Measurements from ENCODE around the gene CHD6. TPM values are rescaled to one million over a fixed set of nuclear protein-coding genes. Genes with fewer than 3 reads are reported as not detected.

The CHD6 gene
- total and polyA plus RNA-seq, 4 donors: 3.3 to 23.4 (median 18.2) TPM

DNA sequence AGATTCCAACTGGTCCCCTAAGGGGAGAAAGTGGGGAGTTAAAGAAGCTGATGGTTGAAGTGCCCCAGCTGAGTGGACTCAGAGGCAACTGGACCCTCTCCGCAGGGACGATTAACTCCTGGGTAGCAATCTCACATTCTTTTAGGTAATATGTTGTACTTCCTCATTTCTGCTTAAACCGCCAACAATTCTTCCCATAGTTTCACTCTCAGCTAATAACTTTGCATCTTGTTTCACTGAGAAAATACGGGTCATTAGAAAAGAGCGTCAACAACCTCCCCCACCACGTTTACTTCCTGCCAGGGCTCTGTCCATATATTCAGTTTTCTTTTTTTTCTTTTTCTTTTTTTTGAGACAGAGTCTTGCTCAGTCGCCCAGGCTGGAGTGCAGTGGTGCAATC is 39.5 kb upstream of the CHD6 start:
- no peak overlapping the region for H3K27ac ChIP-seq (ENCODE audit: low read depth in 1 of 2, low read length in 2 of 2)
- no peak overlapping the region for H3K4me3 ChIP-seq (ENCODE audit: low read depth in 1 of 3, low read length in 3 of 3)
- no peak overlapping the region for H3K9ac ChIP-seq (ENCODE audit: low read depth in 1 of 2, low read length in 2 of 2)
- no peak for TF ChIP-seq FOXA1 (IDR thresholded peaks at IDR 0.05)
- no peak for TF ChIP-seq GABPA (IDR thresholded peaks at IDR 0.05 in 1 of 2, conservative IDR thresholded peaks at IDR 0.05 in 1 of 2)
- no peak for TF ChIP-seq NR2F2 (IDR thresholded peaks at IDR 0.05)
- TF ChIP-seq JUND (IDR thresholded peaks at IDR 0.05): no peak
- no peak for TF ChIP-seq EGR1 (IDR thresholded peaks at IDR 0.05; ENCODE audit: low read depth in 2 of 2)
- no peak for TF ChIP-seq HNF4G (IDR thresholded peaks at IDR 0.05)
- no peak for TF ChIP-seq RXRA (IDR thresholded peaks at IDR 0.05)
- TF ChIP-seq, protein P1, sequence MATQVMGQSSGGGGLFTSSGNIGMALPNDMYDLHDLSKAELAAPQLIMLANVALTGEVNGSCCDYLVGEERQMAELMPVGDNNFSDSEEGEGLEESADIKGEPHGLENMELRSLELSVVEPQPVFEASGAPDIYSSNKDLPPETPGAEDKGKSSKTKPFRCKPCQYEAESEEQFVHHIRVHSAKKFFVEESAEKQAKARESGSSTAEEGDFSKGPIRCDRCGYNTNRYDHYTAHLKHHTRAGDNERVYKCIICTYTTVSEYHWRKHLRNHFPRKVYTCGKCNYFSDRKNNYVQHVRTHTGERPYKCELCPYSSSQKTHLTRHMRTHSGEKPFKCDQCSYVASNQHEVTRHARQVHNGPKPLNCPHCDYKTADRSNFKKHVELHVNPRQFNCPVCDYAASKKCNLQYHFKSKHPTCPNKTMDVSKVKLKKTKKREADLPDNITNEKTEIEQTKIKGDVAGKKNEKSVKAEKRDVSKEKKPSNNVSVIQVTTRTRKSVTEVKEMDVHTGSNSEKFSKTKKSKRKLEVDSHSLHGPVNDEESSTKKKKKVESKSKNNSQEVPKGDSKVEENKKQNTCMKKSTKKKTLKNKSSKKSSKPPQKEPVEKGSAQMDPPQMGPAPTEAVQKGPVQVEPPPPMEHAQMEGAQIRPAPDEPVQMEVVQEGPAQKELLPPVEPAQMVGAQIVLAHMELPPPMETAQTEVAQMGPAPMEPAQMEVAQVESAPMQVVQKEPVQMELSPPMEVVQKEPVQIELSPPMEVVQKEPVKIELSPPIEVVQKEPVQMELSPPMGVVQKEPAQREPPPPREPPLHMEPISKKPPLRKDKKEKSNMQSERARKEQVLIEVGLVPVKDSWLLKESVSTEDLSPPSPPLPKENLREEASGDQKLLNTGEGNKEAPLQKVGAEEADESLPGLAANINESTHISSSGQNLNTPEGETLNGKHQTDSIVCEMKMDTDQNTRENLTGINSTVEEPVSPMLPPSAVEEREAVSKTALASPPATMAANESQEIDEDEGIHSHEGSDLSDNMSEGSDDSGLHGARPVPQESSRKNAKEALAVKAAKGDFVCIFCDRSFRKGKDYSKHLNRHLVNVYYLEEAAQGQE (IDR thresholded peaks at IDR 0.05): no peak
- TF ChIP-seq, protein P2, sequence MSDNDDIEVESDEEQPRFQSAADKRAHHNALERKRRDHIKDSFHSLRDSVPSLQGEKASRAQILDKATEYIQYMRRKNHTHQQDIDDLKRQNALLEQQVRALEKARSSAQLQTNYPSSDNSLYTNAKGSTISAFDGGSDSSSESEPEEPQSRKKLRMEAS (IDR thresholded peaks at IDR 0.05): no peak
- no peak for TF ChIP-seq YY1 (IDR thresholded peaks at IDR 0.05)
- TF ChIP-seq SP1 (IDR thresholded peaks at IDR 0.05): no peak
- TF ChIP-seq, protein P3, sequence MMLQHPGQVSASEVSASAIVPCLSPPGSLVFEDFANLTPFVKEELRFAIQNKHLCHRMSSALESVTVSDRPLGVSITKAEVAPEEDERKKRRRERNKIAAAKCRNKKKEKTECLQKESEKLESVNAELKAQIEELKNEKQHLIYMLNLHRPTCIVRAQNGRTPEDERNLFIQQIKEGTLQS (IDR thresholded peaks at IDR 0.05): no peak
- TF ChIP-seq HNF4A (conservative IDR thresholded peaks at IDR 0.05): no peak
- TF ChIP-seq, protein P4, sequence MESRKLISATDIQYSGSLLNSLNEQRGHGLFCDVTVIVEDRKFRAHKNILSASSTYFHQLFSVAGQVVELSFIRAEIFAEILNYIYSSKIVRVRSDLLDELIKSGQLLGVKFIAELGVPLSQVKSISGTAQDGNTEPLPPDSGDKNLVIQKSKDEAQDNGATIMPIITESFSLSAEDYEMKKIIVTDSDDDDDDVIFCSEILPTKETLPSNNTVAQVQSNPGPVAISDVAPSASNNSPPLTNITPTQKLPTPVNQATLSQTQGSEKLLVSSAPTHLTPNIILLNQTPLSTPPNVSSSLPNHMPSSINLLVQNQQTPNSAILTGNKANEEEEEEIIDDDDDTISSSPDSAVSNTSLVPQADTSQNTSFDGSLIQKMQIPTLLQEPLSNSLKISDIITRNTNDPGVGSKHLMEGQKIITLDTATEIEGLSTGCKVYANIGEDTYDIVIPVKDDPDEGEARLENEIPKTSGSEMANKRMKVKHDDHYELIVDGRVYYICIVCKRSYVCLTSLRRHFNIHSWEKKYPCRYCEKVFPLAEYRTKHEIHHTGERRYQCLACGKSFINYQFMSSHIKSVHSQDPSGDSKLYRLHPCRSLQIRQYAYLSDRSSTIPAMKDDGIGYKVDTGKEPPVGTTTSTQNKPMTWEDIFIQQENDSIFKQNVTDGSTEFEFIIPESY (IDR thresholded peaks at IDR 0.05): no peak
- no peak for DNase-seq (ENCODE audit: low spot score)
- peaks cover 0 to 4% (median 0%) of the 10 kb centered on the region in 4 donors for H3K27me3 ChIP-seq (ENCODE audit: control insufficient read depth in 4 of 4, insufficient read depth in 4 of 4, low read length in 3 of 4)
- no peaks in the 10 kb centered on the region for H3K36me3 ChIP-seq (ENCODE audit: control insufficient read depth in 4 of 4, insufficient read depth in 3 of 4, low read depth in 1 of 4, low read length in 3 of 4)
- H3K4me1 ChIP-seq (ENCODE audit: control insufficient read depth in 4 of 4, insufficient read depth in 4 of 4, low read length in 3 of 4): no peaks in the 10 kb centered on the region
- H3K9me3 ChIP-seq (ENCODE audit: control insufficient read depth in 4 of 4, low read length in 3 of 4): no peaks in the 10 kb centered on the region
- WGBS: 73% methylated on average over 7 of the region's 7 CpGs

DNA sequence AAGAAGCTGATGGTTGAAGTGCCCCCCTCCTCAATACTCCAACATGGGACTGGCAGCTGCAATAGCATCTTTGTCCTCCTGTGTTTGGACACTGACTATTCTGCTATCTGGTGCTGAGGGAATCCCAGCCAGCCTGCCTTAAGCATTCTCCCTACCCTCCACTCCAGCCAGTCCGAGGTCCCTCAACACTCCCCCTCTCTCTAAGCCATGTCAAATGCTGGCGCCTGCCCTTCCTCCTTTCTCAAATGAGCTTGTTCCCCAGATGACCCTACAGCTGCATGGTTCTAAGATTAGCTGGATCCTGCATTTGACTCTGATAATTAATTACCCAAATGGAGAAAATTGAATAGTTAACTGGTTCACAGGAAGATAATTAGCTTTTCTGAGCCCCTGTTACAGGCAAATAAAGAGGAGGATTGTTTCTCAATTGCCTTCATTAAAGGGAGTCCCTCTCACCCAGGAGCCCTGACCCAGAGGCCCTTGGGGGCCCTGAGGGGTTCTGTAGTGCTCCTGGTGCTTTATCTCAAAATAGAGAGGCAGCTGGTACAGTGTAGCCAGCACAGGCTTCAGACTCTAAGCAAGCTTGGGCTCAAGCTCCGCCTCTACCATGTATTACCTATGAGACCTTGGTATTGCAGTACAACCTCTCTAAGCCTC is 37.9 kb upstream of the CHD6 start:
- Histone ChIP-seq H3K27ac (ENCODE audit: low read depth in 1 of 2, low read length in 2 of 2) (no peak overlapping the region), H3K9ac (ENCODE audit: low read depth in 1 of 2, low read length in 2 of 2) (no peak overlapping the region), H3K4me3 (ENCODE audit: low read depth in 1 of 3, low read length in 3 of 3) (no peak overlapping the region), H3K9me3 (ENCODE audit: control insufficient read depth in 4 of 4, low read length in 3 of 4) (no peaks in the 10 kb centered on the region), H3K4me1 (ENCODE audit: control insufficient read depth in 4 of 4, insufficient read depth in 4 of 4, low read length in 3 of 4) (no peaks in the 10 kb centered on the region), H3K36me3 (ENCODE audit: control insufficient read depth in 4 of 4, insufficient read depth in 3 of 4, low read depth in 1 of 4, low read length in 3 of 4) (no peaks in the 10 kb centered on the region), H3K27me3 (ENCODE audit: control insufficient read depth in 4 of 4, insufficient read depth in 4 of 4, low read length in 3 of 4) (peaks cover 0 to 4% (median 0%) of the 10 kb centered on the region in 4 donors)
- no peak for DNase-seq (ENCODE audit: low spot score)
- 72% methylated on average over 3 of the region's 3 CpGs for WGBS
- no peak for TF ChIP-seq RXRA (IDR thresholded peaks at IDR 0.05)
- no peak for TF ChIP-seq HNF4G (IDR thresholded peaks at IDR 0.05)
- TF ChIP-seq, protein P3 (IDR thresholded peaks at IDR 0.05): no peak
- no peak for TF ChIP-seq JUND (IDR thresholded peaks at IDR 0.05)
- no peak for TF ChIP-seq HNF4A (conservative IDR thresholded peaks at IDR 0.05)
- TF ChIP-seq EGR1 (IDR thresholded peaks at IDR 0.05; ENCODE audit: low read depth in 2 of 2): no peak
- TF ChIP-seq, protein P1 (IDR thresholded peaks at IDR 0.05): no peak
- no peak for TF ChIP-seq FOXA2 (IDR thresholded peaks at IDR 0.05)
- TF ChIP-seq YY1 (IDR thresholded peaks at IDR 0.05): no peak
- TF ChIP-seq TAF1 (conservative IDR thresholded peaks at IDR 0.05): no peak
- TF ChIP-seq, protein P2 (IDR thresholded peaks at IDR 0.05): no peak
- no peak for TF ChIP-seq FOXA1 (IDR thresholded peaks at IDR 0.05)

Measured in liver (tissue), 9 donors.